Measurements from ENCODE around the gene SPTBN1.

The SPTBN1 gene

GRCh38 chr2:54545702-54546450 is 89.7 kb downstream of the SPTBN1 start:
- H3K4me3 ChIP-seq (ENCODE audit: low read depth, low read length), result no peak overlapping the region
- DNase-seq (ENCODE audit: low read depth), result no peak
- TF ChIP-seq CTCF (IDR thresholded peaks at IDR 0.05; ENCODE audit: insufficient read depth, low read depth, low read length, missing control alignments), result no peak

- H3K4me3 ChIP-seq (ENCODE audit: low read depth, low read length), result no peak overlapping the region
- TF ChIP-seq CTCF (IDR thresholded peaks at IDR 0.05; ENCODE audit: insufficient read depth, low read depth, low read length, missing control alignments), result no peak
- no peak for DNase-seq (ENCODE audit: low read depth)
Measured at GRCh38 chr2:54546518-54546917, 90.4 kb downstream of the SPTBN1 start.

GRCh38 chr2:54546923-54547720 is 91.0 kb downstream of the SPTBN1 start:
- H3K4me3 ChIP-seq (ENCODE audit: low read depth, low read length), result no peak overlapping the region
- DNase-seq (ENCODE audit: low read depth), result no peak
- no peak for TF ChIP-seq CTCF (IDR thresholded peaks at IDR 0.05; ENCODE audit: insufficient read depth, low read depth, low read length, missing control alignments)

- H3K4me3 ChIP-seq (ENCODE audit: low read depth, low read length), result no peak overlapping the region
- no peak for DNase-seq (ENCODE audit: low read depth)
- TF ChIP-seq CTCF (IDR thresholded peaks at IDR 0.05; ENCODE audit: insufficient read depth, low read depth, low read length, missing control alignments), result no peak
Measured at GRCh38 chr2:54549430-54549829, 93.3 kb downstream of the SPTBN1 start.

- DNase-seq (ENCODE audit: low read depth), result no peak
- no peak overlapping the region for H3K4me3 ChIP-seq (ENCODE audit: low read depth, low read length)
- no peak for TF ChIP-seq CTCF (IDR thresholded peaks at IDR 0.05; ENCODE audit: insufficient read depth, low read depth, low read length, missing control alignments)
Measured at GRCh38 chr2:54549917-54550518, 93.9 kb downstream of the SPTBN1 start.

- DNase-seq (ENCODE audit: low read depth), result no peak
- no peak for TF ChIP-seq CTCF (IDR thresholded peaks at IDR 0.05; ENCODE audit: insufficient read depth, low read depth, low read length, missing control alignments)
- no peak overlapping the region for H3K4me3 ChIP-seq (ENCODE audit: low read depth, low read length)
Measured at GRCh38 chr2:54550547-54550946, 94.4 kb downstream of the SPTBN1 start.
